ENCODE data around the gene TNNT3. TPM values are rescaled to one million over a fixed set of nuclear protein-coding genes. Genes with fewer than 3 reads are reported as not detected.

The TNNT3 gene
- total and polyA plus RNA-seq, 2 of the 4 experiments (the other 2 are of a cell fraction): not detected

DNA sequence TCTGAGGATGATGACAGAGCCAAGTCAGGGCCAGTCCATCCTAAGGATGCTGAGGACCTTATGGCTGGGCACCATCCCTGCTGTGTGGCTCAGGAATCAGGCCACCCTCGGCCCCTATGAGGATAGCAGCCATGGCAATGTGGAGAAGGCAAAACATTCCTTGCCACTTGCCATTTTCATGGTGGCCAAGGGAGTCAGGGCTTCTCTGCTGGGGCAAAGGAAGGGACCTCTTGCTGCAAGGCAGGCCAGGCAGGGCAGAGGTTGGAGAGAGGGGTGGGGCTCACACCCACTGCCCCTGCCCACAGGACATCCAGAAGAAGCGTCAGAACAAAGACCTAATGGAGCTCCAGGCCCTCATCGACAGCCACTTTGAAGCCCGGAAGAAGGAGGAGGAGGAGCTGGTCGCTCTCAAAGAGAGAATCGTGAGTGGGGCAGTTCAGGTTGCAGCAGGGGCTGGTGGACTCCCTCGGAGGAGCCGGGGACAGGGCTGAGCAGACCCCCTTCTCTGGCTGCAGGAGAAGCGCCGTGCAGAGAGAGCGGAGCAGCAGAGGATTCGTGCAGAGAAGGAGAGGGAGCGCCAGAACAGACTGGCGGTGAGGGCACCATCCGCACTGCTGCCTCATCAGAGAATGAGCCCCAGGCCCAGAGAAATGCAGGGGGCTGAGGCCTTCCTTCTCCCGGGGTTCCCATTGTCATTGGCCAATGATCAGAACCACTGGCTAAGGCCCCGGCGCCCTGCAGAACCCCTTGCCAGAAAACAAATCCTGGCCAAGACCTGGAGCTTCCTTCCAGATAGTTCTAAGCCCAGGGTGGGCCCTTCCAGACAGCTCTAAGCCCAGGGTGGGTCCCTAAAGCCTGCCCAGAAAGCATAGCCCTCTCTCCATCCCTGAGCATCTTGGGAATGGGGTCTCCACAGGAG, 14.2 kb downstream of the TNNT3 start (continued):
- no peak for TF ChIP-seq CHD1 (IDR thresholded peaks at IDR 0.05; ENCODE audit: low read depth, low read length)

DNA sequence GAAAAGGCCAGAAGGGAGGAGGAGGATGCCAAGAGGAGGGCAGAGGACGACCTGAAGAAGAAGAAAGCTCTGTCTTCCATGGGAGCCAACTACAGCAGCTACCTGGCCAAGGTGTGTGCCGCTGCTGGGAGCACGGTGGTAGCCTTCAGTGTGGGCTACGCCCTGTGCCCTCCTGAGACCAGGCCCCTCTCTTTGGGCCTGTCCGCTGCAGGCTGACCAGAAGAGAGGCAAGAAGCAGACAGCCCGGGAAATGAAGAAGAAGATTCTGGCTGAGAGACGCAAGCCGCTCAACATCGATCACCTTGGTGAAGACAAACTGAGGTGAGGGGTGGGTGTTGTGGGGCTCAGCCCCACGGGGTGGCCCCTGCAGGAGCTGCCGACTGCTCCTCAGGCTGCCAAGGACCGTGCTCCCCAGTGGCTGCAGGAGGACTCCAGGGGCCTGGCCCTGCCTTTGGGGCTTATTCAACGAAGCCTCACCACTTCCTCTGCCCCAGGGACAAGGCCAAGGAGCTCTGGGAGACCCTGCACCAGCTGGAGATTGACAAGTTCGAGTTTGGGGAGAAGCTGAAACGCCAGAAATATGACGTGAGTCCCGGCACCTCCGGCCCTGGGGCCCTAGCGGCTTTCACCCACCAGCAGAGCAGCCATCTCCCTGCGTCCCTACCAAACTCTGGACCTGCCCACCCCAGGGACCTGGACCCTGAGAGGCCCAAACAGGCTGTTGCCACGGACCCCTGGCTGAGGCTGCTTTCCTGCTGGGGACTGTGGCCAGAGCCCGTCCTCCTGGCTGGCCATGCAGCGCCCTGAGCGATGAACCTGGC, 15.0 kb downstream of the TNNT3 start:
- dilution Hi-C loops (cut with HindIII; ENCODE audit: low sequenced_read_pairs, unreplicated experiment): no loop called here

More for the DNA sequence above, 15.0 kb downstream of the TNNT3 start:
- Histone ChIP-seq H3K9me1 (ENCODE audit: insufficient read depth, low read length) (no peaks in the 10 kb centered on the region), H3K14ac (replicated peaks; ENCODE audit: low read depth, low read length) (no peak overlapping the region), H2AFZ (replicated peaks; ENCODE audit: low read length, poor library complexity) (no peak overlapping the region), H2AK9ac (replicated peaks; ENCODE audit: low read depth, low read length, poor library complexity) (no peak overlapping the region), H2AK5ac (ENCODE audit: low read depth, low read length) (no peak overlapping the region), H3K27me3 (ENCODE audit: control insufficient read depth, insufficient read depth, low read length) (peaks cover 14% of the 10 kb centered on the region; the same call in 1 of the 2 replicates), H4K5ac (ENCODE audit: low read depth, low read length) (no peak overlapping the region), H2BK15ac (ENCODE audit: low read depth, low read length) (no peak overlapping the region), H3K4me1 (ENCODE audit: control insufficient read depth, insufficient read depth, low read length) (no peaks in the 10 kb centered on the region), H3K9me3 (ENCODE audit: control insufficient read depth, insufficient read depth, low read length) (no peaks in the 10 kb centered on the region), H4K91ac (ENCODE audit: insufficient read depth, low read depth, low read length) (no peak overlapping the region), H3K56ac (ENCODE audit: extremely low read depth, insufficient read depth, low read length) (no peak overlapping the region), H2BK120ac (ENCODE audit: low read depth, low read length) (no peak overlapping the region), H3K79me1 (ENCODE audit: low read depth in 1 of 2, low read length in 2 of 2) (no peaks in the 10 kb centered on the region), H2BK5ac (ENCODE audit: low read depth, low read length, poor library complexity, severe bottlenecking) (no peak overlapping the region), H3K36me3 (ENCODE audit: control insufficient read depth, insufficient read depth, low read length) (no peaks in the 10 kb centered on the region), H3K27ac (ENCODE audit: insufficient read depth, low read length) (no peak overlapping the region), H2BK20ac (ENCODE audit: low read depth, low read length) (no peak overlapping the region), H3K18ac (ENCODE audit: low read depth, low read length) (no peak overlapping the region), H4K8ac (ENCODE audit: low read depth in 2 of 2, low read length in 2 of 2) (no peak overlapping the region), H4K20me1 (ENCODE audit: insufficient read depth, low read length) (no peaks in the 10 kb centered on the region), H3K4me2 (ENCODE audit: low read depth, low read length) (no peak overlapping the region), H3K9ac (ENCODE audit: low read depth, low read length) (no peak overlapping the region), H3K4ac (ENCODE audit: low read depth, low read length) (no peak overlapping the region), H3K4me3 (ENCODE audit: insufficient read depth, low read depth, low read length) (no peak overlapping the region), H3K23ac (ENCODE audit: low read depth, low read length) (no peak overlapping the region)
- no peak for DNase-seq
- CTCF ChIA-PET: no interaction called here
- TF ChIP-seq FOS (IDR thresholded peaks at IDR 0.05; ENCODE audit: low read depth, low read length): no peak
- POLR2A ChIA-PET (ENCODE audit: unreplicated experiment): no interaction called here
- intact Hi-C loops (cut with micrococcal nuclease): no loop called here
- in situ Hi-C loops (cut with MboI; ENCODE audit: low sequenced_read_pairs): no loop called here
- ATAC-seq (ENCODE audit: low read depth): no peak
- 65% methylated on average over 8 of the region's 24 CpGs; no CpG with 5 or more reads in 1 of the 2 experiments for WGBS, 2 experiments (ENCODE audit: extremely low coverage in 2 of 2, insufficient read length in 1 of 2)
- no TSS peak for BruUV-seq (replicated peaks)

Measured in IMR-90 (cell line).